HG02884 (cell line): ENCODE measurements around the gene TOP3A.

Source experiments
- ATAC-seq: cut with Tn5 transposase; IDR thresholded peaks from one replicate; pipeline ENCODE4 v1.9.1; 2021; ENCODE audit warnings: mild to moderate bottlenecking, moderate library complexity; ENCODE audit not compliant: unreplicated experiment

TOP3A gene

DNA sequence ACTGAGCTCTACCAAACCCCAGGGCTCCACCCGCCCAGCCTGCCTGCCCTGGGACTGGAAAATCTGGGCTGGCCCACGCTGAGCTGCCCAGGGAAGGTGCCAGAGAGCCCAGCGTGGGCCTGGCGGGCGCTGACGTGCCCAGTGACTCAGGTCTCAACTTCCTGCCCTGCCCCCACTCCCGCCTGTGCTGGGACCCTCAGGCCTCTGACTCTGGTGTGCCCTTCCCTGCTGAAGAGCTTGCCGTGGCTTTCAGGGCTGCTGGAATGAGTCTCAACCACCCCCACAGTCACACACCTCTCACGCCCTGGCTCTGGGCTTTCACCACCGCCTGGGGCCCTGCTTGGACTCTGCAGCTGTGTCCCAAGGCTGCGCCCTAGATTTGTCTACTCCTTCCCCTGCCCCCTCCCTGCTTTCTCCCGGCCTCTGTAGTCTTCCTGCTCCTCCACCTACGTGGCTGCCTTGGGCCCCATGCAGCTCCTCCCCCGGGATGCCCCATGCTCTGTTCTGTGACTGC lies 79.0 kb downstream of the TOP3A start:
- ATAC-seq, result no peak

DNA sequence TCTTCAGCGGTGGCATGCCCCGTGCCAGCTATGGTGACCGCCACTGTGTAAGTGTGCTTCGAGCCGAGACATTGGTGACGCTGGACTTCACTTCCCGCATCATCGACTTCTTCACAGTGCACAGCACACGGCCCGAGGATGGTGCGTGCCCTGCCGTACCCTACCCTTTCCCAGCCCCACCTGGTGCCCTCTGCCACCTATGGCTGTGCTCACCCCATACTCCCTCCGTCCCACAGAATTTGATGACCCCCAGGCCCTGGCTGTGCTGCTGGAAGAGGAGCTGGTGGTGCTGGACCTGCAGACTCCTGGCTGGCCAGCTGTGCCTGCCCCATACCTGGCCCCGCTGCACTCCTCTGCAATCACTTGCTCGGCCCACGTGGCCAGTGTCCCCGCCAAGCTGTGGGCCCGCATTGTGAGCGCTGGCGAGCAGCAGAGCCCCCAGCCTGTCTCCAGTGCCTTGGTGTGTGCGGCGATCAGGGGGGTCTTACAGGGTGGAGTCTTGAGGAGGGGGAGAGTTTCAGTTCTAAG lies 79.9 kb downstream of the TOP3A start:
- no peak for ATAC-seq

DNA sequence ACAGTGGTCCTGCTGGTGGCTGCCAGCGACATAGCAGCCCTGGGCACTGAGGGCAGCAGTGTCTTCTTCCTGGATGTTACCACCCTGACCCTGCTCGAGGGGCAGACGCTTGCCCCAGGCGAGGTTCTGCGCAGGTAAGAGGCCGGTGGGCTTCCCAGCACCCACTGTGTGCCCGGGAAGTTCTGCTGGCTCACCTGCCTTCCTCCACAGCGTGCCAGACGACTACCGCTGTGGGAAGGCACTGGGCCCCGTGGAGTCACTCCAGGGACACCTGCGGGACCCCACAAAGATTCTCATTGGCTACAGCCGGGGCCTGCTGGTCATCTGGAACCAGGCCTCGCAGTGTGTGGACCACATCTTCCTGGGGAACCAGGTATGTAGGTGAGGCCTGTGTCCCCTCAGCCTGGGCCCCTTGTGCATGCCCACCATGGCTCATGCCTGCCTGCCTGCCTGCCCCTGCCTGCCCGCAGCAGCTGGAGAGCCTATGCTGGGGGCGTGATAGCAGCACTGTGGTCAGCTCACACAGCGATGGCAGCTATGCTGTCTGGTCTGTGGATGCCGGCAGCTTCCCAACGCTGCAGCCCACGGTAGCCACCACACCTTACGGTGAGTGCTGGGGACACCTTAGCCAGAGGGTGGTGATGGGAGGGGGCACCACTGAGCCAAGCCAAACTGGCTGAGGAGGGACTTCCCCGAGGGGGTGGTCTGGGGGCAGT lies 80.8 kb downstream of the TOP3A start:
- no peak for ATAC-seq

DNA sequence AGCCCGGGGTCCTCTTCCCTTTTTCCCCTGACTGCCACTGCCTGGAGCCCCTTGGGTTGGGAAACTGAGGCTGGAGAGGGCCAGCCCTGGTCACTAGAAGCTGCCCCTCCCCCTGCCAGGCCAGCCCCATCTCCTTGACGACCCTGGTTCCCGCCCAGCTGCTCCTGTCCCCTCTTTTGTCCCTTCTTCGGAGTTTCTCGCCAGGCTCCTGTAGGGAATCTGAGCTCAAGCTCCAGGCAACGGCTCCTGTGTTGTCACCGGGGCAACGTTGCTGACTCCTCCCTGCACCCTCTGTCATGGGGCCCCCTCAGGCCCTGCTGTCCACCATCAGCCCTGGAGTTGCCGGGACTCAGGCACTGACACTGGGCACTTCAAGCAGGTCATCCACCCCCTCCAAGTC lies 83.6 kb downstream of the TOP3A start:
- ATAC-seq, result no peak

DNA sequence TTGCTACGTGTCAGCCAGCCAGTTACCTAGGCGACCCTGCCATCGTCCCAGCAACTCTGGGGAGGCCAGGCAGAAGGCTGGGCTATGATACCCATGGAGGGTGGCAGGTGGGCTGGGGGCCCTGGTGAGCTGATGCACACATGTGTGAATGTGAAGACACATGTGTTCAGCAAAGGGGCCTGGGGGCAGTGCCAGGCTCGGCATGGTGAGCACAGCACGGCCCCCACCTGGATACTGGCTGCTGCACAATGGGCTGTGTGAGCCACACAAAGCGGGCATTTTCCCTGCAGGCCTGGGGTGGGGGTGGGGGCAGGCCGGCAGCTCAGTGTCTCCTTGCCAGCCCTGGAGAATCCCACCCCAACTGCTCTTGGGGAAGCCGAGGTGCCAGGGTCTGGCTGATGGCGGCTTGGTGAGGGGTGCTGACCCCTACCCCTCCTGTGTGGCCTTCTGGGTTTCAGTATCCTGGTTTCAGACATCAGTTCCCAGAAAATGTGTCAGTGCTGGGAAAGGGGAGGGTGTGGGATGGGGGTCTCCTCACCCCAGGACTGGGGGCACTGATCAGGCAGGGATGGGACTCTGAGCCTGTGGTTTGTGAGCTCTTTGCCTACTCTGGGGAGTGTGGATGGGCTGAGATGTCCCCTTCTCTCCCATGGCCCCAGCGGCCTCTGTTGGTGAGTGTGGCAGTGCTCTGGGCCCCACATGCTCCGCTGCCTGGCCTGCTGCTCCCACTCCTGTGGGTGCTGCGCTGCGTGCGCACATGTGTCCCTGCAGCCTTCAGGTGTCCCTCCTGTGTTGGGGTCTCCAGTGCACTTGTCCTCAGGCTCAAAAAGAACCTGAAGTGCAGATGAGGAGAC lies 84.3 kb downstream of the TOP3A start:
- no peak for ATAC-seq

DNA sequence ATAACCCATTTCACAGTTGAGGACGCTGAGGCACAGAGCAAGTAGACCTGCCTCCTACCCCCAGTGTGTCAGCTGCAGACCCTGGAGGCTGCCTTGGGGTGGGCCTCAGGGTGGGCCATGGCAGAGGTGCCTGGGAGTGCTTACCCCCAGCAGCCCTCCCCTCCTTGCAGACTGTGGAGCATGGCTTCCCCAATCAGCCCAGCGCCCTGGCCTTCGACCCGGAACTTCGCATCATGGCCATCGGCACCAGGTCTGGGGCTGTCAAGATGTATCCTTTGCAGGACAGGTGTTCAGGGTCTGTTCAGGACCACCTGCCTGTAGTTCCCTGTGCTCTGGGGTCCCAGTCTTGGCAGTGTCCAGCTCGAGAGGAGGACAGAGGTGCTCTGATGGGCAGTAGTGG lies 85.0 kb downstream of the TOP3A start:
- ATAC-seq, result no peak

DNA sequence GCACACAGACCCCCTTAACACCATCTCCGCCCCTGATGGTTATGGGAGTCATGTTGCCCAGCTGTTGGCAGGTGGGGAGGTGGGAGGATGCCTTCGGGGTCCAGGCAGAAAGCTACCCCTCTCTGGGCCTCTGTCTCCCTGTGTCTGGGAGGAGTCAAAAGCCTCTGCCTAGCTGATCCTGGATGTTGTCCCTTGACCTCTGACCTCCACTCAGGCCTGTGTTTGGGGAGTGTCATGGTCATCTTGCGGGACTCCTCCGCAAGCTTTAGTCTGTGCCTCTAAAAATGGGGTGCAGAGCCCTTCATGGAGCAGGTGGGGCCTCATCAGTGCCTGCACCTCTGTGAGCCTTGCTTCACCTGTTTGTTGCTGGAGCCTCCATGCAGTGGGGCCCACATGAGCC lies 85.5 kb downstream of the TOP3A start:
- ATAC-seq, result no peak

DNA sequence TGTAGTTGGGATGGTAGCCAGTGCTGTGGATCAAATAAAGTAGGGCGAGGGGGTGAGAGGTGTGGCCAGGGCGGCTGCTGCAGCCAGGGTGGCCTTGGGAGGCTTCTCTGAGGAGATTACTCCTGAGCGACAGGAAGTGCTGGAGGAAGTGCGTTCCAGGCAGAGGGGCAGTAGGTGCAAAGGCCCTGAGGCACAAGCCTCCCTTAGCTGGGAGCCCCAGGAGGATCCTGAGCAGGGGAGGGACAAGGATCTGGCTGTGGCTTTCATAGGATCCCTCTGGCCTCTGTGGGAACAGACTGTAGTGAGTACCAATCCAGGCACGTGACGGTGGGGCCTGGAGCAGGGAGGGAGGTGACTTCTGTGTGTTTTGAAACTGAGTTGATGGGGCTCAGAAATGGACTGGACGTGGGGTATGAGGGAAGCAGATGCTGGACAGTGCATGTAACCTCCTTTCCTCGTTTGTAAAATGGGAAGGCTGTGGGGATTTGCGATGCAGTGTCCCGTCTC lies 86.6 kb downstream of the TOP3A start:
- ATAC-seq, result no peak

DNA sequence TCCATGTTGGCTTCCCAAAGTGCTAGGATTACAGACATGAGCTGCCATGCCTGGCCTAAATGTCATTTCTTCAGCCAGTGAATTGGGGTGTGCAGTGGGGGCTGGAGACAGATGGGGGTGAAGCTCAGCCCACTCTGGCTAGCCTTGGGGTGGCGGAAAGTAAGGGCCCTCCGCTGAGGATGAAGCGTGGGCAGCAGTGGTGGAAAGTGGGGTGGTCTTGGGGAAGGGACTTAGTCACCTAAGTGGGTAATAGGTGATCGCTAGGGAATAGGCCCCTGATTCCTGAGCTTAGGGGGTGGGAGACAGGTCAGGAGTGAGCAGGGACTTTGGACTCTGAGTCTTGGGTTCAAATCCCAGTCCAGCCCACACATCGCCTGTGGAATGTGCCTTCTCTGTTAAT lies 87.2 kb downstream of the TOP3A start:
- ATAC-seq, result no peak

DNA sequence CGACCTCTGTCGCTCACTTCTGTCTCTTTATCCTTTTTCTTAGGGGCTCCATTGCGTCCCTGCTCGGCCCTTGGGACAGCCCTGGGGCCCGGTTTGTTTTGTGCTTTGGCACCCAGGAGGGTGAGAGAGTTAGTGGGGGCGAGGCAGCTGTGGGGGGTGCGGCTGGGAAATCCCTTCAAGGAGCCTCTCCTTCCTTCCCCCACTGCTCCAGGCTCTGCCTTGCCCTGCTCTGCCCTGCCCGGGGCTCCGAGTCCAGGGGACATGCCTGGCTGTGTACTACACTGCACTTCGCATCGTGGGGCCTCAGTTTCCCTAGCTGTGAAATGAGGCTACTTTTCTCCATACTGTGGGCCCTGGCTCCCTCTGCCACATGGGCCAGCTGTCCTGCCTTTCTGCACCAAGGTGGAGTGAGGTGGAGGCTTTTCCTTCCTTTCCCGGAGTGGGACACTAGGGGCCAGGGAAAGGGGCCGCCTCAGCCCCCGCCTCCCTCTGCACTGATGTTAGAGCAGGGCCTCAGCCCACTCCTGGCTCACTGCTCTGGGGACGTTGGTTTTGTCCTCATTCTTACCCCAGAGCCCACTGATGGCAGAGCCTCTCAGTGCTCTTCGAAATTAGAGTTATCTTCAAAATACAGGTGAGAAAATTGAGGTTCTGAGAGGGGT lies 88.4 kb downstream of the TOP3A start:
- no peak for ATAC-seq

DNA sequence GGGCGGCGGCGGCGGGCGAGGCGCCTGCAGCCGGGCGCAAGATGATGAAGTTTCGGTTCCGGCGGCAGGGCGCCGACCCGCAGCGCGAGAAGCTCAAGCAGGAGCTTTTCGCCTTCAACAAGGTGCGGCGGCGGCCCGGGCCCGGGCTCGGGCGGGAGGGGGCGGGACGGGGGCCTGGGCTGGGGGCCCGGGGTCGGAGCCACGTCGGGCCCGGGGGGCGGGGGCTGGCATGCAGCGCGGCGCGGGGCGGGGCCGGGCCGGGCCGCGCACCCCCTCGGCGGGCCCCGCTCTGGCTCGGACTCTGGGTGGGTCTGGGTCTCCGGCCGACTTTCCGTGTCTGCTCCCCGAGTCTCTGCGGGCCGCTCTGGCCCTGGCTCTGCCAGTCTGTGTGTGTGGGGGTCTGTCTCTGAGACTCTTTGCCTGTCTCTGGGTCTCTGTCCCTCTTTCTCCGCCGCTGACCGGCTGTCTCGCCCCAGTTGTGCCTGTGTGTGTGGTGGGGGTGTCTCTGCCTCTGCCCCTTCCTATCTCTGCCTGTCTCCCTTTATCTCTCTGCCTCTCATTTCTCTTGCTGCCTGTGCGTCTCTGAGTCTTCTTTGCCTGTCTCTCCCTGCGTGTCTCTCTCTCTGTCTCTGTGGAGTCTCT lies 89.0 kb downstream of the TOP3A start:
- peak; percentile 23 for ATAC-seq

DNA sequence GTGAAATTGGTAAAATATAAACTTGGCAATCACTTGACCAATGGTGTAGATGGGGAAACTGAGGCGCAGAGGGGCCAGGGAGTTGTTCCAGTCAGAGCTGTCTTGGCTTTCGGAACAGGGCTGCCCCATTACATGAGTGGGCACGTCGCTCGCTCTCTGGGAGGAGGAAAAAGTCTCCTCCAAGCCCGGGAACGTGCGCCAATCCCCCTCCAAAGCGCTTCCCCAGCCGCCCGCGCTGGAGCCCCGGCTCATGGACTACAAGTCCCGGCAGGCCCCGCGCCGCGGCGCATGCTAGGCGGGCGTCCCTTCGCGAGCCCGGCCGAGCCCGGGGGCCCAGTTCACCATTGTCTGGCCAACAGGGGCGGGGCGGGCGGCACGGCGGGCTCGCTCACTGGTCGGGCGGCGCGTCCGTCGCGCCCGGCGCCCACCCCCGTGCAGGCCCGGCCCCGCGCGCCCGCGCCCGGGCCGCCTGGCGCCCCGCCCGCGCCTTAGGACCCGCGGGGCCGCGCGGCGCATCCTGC lies 89.6 kb downstream of the TOP3A start, which contains the start of gene LLGL1:
Gene LLGL1 (plus strand): TSS at position 515 of the 521 bp plus-strand sequence. CDS start 48 bp downstream, outside the sequence.
- peak; percentile 85 for ATAC-seq

DNA sequence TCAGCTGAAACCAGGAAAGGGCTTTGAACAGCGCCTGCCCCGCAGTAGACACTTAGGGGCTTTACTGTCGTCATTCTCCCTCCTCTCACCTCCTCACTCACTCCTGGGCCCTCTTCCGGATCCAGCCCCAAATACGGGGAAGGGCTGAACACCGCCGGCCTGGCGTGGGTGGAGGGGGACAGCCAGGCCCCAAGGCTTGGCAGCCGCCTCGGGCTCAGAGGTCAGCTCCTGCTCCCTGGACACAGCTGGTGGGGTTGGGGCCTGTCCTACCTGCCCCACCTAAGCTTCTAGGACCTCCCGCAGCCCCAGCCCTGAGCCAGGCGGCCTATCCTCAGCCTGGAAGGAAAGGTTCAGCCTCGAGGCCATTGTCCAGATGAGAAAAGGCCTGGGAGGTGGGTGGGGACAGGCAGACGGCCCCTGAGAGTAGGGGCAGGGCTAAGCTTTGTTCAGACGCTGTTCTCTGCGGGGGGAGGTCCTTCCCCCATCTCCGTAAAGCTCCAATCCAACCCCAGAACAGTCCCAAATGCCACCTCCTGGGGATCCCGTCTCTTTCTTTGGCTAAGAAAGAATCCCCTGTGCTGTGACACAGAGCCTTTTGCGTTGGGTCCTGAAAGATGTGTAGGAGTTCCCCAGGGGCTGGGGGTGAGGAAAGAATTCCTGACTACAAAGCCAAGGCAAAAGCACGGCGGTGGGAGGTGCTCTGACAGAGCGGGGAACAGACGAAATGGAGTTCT lies 90.2 kb downstream of the TOP3A start:
- ATAC-seq, result no peak

DNA sequence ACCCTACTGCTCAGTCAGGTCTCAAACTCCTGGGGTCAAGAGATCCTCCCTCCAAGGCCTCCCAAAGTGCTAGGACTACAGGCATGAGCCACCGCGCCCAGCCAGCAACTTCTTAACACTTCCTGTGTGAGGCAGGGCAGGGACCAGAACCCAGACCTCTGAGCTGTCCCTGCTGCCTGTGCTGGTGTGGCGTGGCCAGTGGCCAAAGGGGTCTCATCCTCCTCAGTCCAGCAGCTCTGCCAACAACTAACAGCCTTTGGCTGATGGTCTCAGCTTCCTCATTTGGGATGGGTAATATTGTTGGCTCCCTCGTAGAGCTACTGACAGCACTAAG lies 90.8 kb downstream of the TOP3A start:
- no peak for ATAC-seq
